Neuronal stem cell (in vitro differentiated cells): ENCODE measurements around the gene TSPAN9.

Experiments used
- DNase-seq: peaks from one replicate; pipeline ENCODE4 v3.0.0-alpha.2; 2013; ENCODE audit warnings: low spot score
- H2AFZ ChIP-seq: one replicate; pipeline ENCODE4 v1.6.1; 2013; ENCODE audit warnings: mild to moderate bottlenecking, low read length, inconsistent platforms
- H2AK5ac ChIP-seq: 2 replicates; pipeline ENCODE4 v1.6.1; 2013; ENCODE audit warnings: low read depth, mild to moderate bottlenecking, inconsistent platforms, low read length, moderate library complexity, mixed read lengths
- H2BK120ac ChIP-seq: 2 replicates; pipeline ENCODE4 v1.6.1; 2013; ENCODE audit warnings: low read depth, mild to moderate bottlenecking, inconsistent platforms, low read length, moderate library complexity, mixed read lengths
- H2BK12ac ChIP-seq: one replicate; pipeline ENCODE4 v1.6.1; 2013; ENCODE audit warnings: low read length, inconsistent platforms
- H2BK15ac ChIP-seq: 2 replicates; pipeline ENCODE4 v1.6.1; 2013; ENCODE audit warnings: mild to moderate bottlenecking, low read length, inconsistent platforms, mixed read lengths
- H2BK5ac ChIP-seq: one replicate; pipeline ENCODE4 v1.6.1; 2013; ENCODE audit warnings: inconsistent platforms, mild to moderate bottlenecking, low read length, moderate library complexity
- H3K14ac ChIP-seq: one replicate; pipeline ENCODE4 v1.6.1; 2013; ENCODE audit warnings: low read length, inconsistent platforms
- H3K18ac ChIP-seq: 2 replicates; pipeline ENCODE4 v1.6.1; 2013; ENCODE audit warnings: low read length, inconsistent platforms
- H3K23ac ChIP-seq: 2 replicates; pipeline ENCODE4 v1.6.1; 2013; ENCODE audit warnings: low read depth, mild to moderate bottlenecking, mixed read lengths, low read length, inconsistent platforms; ENCODE audit not compliant: poor library complexity
- H3K27ac ChIP-seq: replicated peaks from 3 replicates; pipeline ENCODE4 v1.5.1; 2013; ENCODE audit warnings: low read length, inconsistent platforms
- H3K27me3 ChIP-seq, 3 experiments: 2 replicates each; pipeline ENCODE4 v1.6.1; 2013; ENCODE audit warnings: low read length in 3 of 3, mild to moderate bottlenecking in 2 of 3, inconsistent platforms in 1 of 3, low read depth in 1 of 3, mixed read lengths in 1 of 3, moderate library complexity in 1 of 3; ENCODE audit not compliant: control insufficient read depth in 3 of 3, insufficient read depth in 3 of 3
- H3K36me3 ChIP-seq, 2 donors: replicated peaks in 1 of 2; 2 replicates each; pipeline ENCODE4 v1.6.1; 2013; ENCODE audit warnings: low read length in 2 of 2; ENCODE audit not compliant: control insufficient read depth in 2 of 2, insufficient read depth in 2 of 2
- H3K4ac ChIP-seq: 2 replicates; pipeline ENCODE4 v1.6.1; 2013; ENCODE audit warnings: inconsistent platforms, mild to moderate bottlenecking, low read length, moderate library complexity
- H3K4me1 ChIP-seq, 2 donors: 1 replicate in 1 of 2; 2 replicates in 1 of 2; pipeline ENCODE4 v1.6.1; 2013; ENCODE audit warnings: low read length in 2 of 2, low read depth in 1 of 2; ENCODE audit not compliant: control insufficient read depth in 2 of 2, insufficient read depth in 1 of 2
- H3K4me2 ChIP-seq: one replicate; pipeline ENCODE4 v1.6.1; 2013; ENCODE audit warnings: mild to moderate bottlenecking, low read length, inconsistent platforms; ENCODE audit not compliant: insufficient read depth, poor library complexity, severe bottlenecking
- H3K4me3 ChIP-seq, 2 donors: 2 replicates each; pipeline ENCODE4 v1.5.1; 2013; ENCODE audit warnings: low read length in 2 of 2, mild to moderate bottlenecking in 2 of 2, inconsistent platforms in 1 of 2, moderate library complexity in 1 of 2
- H3K79me1 ChIP-seq: one replicate; pipeline ENCODE4 v1.6.1; 2013; ENCODE audit warnings: low read depth, mild to moderate bottlenecking, inconsistent platforms, low read length, moderate library complexity
- H3K9ac ChIP-seq: one replicate; pipeline ENCODE4 v1.6.1; 2013; ENCODE audit warnings: mild to moderate bottlenecking, low read depth, low read length, inconsistent platforms; ENCODE audit not compliant: poor library complexity
- H3K9me3 ChIP-seq, 2 donors: replicated peaks in 1 of 2; 2 replicates each; pipeline versions ENCODE3 to v1.6.1; 2013; ENCODE audit warnings: low read length in 2 of 2, mild to moderate bottlenecking in 2 of 2, inconsistent platforms in 1 of 2, low read depth in 1 of 2, mixed read lengths in 1 of 2, moderate library complexity in 1 of 2; ENCODE audit not compliant: control insufficient read depth in 2 of 2, insufficient read depth in 1 of 2
- H4K8ac ChIP-seq: one replicate; pipeline ENCODE4 v1.6.1; 2013; ENCODE audit warnings: low read depth, mild to moderate bottlenecking, inconsistent platforms, low read length, moderate library complexity
- H4K91ac ChIP-seq: one replicate; pipeline ENCODE4 v1.6.1; 2013; ENCODE audit warnings: low read length, low read depth, mild to moderate bottlenecking, inconsistent platforms; ENCODE audit not compliant: poor library complexity
- WGBS, 2 donors: extraction: QIAGEN DNeasy Blood & Tissue Kit; methylation state at CpG; one replicate each; pipeline ENCODE4 v1.1.7; 2013; ENCODE audit warnings: missing lambda C conversion rate in 2 of 2, mixed read lengths in 1 of 2; ENCODE audit not compliant: insufficient read length in 2 of 2, insufficient replicate concordance in 1 of 2; ENCODE audit errors: extremely low coverage in 2 of 2; 5-methylcytosine and 5-hydroxymethylcytosine counted together

The TSPAN9 gene

GRCh38 chr12:3107954-3108353 lies 30.8 kb downstream of the TSPAN9 start:
- no peak overlapping the region for H3K27ac ChIP-seq
- no peak overlapping the region for H3K14ac ChIP-seq
- H2AFZ ChIP-seq = no peak overlapping the region
- H2BK120ac ChIP-seq = no peak overlapping the region
- H3K9ac ChIP-seq = no peak overlapping the region
- no peaks in the 10 kb centered on the region for H3K36me3 ChIP-seq
- no peak overlapping the region for H2BK12ac ChIP-seq
- H3K4me2 ChIP-seq = no peak overlapping the region
- no peak overlapping the region for H2BK5ac ChIP-seq
- WGBS, 2 donors = no CpG with 5 or more reads among the region's 3 CpGs
- H3K18ac ChIP-seq = no peak overlapping the region
- no peaks in the 10 kb centered on the region for H3K27me3 ChIP-seq
- H2BK15ac ChIP-seq = no peak overlapping the region
- H4K91ac ChIP-seq = no peak overlapping the region
- H3K79me1 ChIP-seq = peaks cover 5% of the 10 kb centered on the region
- H3K4me3 ChIP-seq = no peak overlapping the region
- no peaks in the 10 kb centered on the region for H3K9me3 ChIP-seq
- H3K4ac ChIP-seq = no peak overlapping the region
- H2AK5ac ChIP-seq = no peak overlapping the region
- H3K4me1 ChIP-seq = peaks cover 15 to 23% of the 10 kb centered on the region in 2 donors
- DNase-seq = no peak
- H3K23ac ChIP-seq = no peak overlapping the region
- no peak overlapping the region for H4K8ac ChIP-seq

- no peak overlapping the region for H3K4ac ChIP-seq
- H3K23ac ChIP-seq = no peak overlapping the region
- peaks cover 5% of the 10 kb centered on the region for H3K79me1 ChIP-seq
- H3K18ac ChIP-seq = no peak overlapping the region
- H4K91ac ChIP-seq = no peak overlapping the region
- H3K4me1 ChIP-seq = peaks cover 5 to 13% of the 10 kb centered on the region in 2 donors
- no peak overlapping the region for H3K9ac ChIP-seq
- H2BK120ac ChIP-seq = no peak overlapping the region
- no peak overlapping the region for H3K14ac ChIP-seq
- no peak overlapping the region for H3K27ac ChIP-seq
- WGBS, 2 donors = no CpG with 5 or more reads among the region's 2 CpGs
- H2BK15ac ChIP-seq = no peak overlapping the region
- H3K27me3 ChIP-seq = no peaks in the 10 kb centered on the region
- H2BK5ac ChIP-seq = no peak overlapping the region
- no peak overlapping the region for H2BK12ac ChIP-seq
- H3K9me3 ChIP-seq = no peaks in the 10 kb centered on the region
- H3K4me3 ChIP-seq = no peak overlapping the region
- H3K36me3 ChIP-seq = peaks cover 0 to 2% of the 10 kb centered on the region in 2 donors
- H2AK5ac ChIP-seq = no peak overlapping the region
- H4K8ac ChIP-seq = no peak overlapping the region
- no peak overlapping the region for H2AFZ ChIP-seq
- DNase-seq = no peak
- H3K4me2 ChIP-seq = no peak overlapping the region
Observed at GRCh38 chr12:3110578-3110977, 33.4 kb downstream of the TSPAN9 start.

- peak overlapping the region; percentile 75 for H3K14ac ChIP-seq
- no peak overlapping the region for H2BK120ac ChIP-seq
- H3K9ac ChIP-seq = no peak overlapping the region
- no peak overlapping the region for H4K91ac ChIP-seq
- H3K4me2 ChIP-seq = no peak overlapping the region
- no peak overlapping the region for H3K4me3 ChIP-seq
- peaks cover 0 to 2% of the 10 kb centered on the region in 2 donors for H3K36me3 ChIP-seq
- H4K8ac ChIP-seq = no peak overlapping the region
- H3K23ac ChIP-seq = no peak overlapping the region
- no peaks in the 10 kb centered on the region for H3K27me3 ChIP-seq
- no CpG with 5 or more reads among the region's 8 CpGs for WGBS, 2 donors
- H3K4ac ChIP-seq = no peak overlapping the region
- no peak overlapping the region for H2AK5ac ChIP-seq
- H3K4me1 ChIP-seq = peaks cover 5 to 22% of the 10 kb centered on the region in 2 donors
- no peak overlapping the region for H2BK12ac ChIP-seq
- H3K9me3 ChIP-seq = no peaks in the 10 kb centered on the region
- no peak for DNase-seq
- no peak overlapping the region for H3K27ac ChIP-seq
- no peak overlapping the region for H2BK5ac ChIP-seq
- H2AFZ ChIP-seq = no peak overlapping the region
- no peak overlapping the region for H3K18ac ChIP-seq
- peaks cover 1% of the 10 kb centered on the region for H3K79me1 ChIP-seq
- no peak overlapping the region for H2BK15ac ChIP-seq
Observed at GRCh38 chr12:3113671-3114325, 36.6 kb downstream of the TSPAN9 start.

- Histone ChIP-seq H3K27me3 (no peaks in the 10 kb centered on the region), H2BK5ac (no peak overlapping the region), H3K36me3 (peaks cover 0 to 2% of the 10 kb centered on the region in 2 donors), H2AFZ (no peak overlapping the region), H3K23ac (no peak overlapping the region), H2AK5ac (no peak overlapping the region), H2BK12ac (no peak overlapping the region), H4K8ac (no peak overlapping the region), H2BK120ac (no peak overlapping the region), H3K4me1 (peaks cover 5 to 22% of the 10 kb centered on the region in 2 donors), H3K4me3 (no peak overlapping the region), H3K14ac (no peak overlapping the region), H3K4me2 (no peak overlapping the region), H3K9ac (no peak overlapping the region), H3K9me3 (no peaks in the 10 kb centered on the region), H3K27ac (no peak overlapping the region), H3K79me1 (peaks cover 1% of the 10 kb centered on the region), H3K4ac (no peak overlapping the region), H2BK15ac (no peak overlapping the region), H4K91ac (no peak overlapping the region), H3K18ac (no peak overlapping the region)
- DNase-seq = no peak
- WGBS, 2 donors = no CpG with 5 or more reads among the region's 4 CpGs
Observed at GRCh38 chr12:3114671-3115070, 37.5 kb downstream of the TSPAN9 start.
